ENCODE results near the gene BIRC7. TPM values are rescaled to one million over a fixed set of nuclear protein-coding genes. Genes with fewer than 3 reads are reported as not detected.

Gene BIRC7
- total RNA-seq, 2 experiments from 2014 or later, result 0.42 TPM; not detected in 1

DNA sequence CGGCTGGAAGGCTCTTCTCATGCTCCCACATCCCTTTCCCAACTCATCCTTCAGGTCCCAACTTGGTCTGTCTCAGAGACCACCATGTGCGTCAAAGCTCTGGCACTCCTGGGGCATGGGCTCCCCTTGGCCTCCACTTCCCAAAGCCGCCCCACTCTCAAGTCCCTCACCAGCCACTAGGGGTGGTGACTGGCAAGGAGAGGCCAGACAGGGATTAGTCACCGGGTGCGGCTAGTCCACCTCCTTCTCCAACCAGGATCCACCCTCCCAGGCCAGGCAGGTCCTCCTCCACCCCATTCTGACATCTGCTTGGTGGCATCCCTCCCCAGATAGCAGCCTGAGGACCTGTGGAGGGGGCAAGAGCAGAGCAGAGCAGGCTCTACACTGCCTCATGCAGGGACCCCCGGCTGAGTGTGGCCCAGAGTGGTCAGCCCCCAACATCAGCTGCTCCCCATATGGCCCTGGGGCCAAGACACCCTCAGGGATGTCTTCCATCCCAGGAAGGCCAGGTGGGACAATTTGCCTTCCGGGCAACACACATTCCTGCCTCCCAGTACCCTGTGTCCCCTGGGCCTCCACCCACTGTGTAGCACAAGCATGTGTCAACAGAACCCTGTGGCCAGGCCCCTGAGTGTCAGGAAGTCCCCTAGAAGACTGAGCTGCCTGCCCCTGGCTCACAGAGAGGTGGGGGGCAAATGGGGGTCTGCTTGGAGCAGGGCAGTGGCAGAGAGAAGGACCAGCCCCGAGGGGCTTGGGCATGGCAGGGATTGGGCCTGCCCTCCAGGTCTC lies 49.0 kb upstream of the BIRC7 start:
- no peaks in the 10 kb centered on the region for H3K36me3 ChIP-seq (ENCODE audit: insufficient read depth, low read length)
- H2AFZ ChIP-seq (ENCODE audit: low read length), result no peak overlapping the region
- intact Hi-C loops (cut with micrococcal nuclease; ENCODE audit: unreplicated experiment), result no loop called here
- no peaks in the 10 kb centered on the region for H3K9me2 ChIP-seq (ENCODE audit: insufficient read depth, low read length)
- no peak overlapping the region for H3K4me3 ChIP-seq (ENCODE audit: low read depth, low read length, poor library complexity, severe bottlenecking)
- H3K4me2 ChIP-seq (ENCODE audit: low read length), result no peak overlapping the region
- H3K27ac ChIP-seq (ENCODE audit: low read depth, low read length, poor library complexity, severe bottlenecking), result no peak overlapping the region
- no peaks in the 10 kb centered on the region for H3K9me3 ChIP-seq (ENCODE audit: low read length)
- no peaks in the 10 kb centered on the region for H4K20me1 ChIP-seq (ENCODE audit: insufficient read depth, low read length)
- H3K4me1 ChIP-seq (ENCODE audit: insufficient read depth, low read length, poor library complexity, severe bottlenecking), result no peaks in the 10 kb centered on the region
- BruUV-seq (replicated peaks), result no TSS peak
- DNase-seq (ENCODE audit: low spot score), result no peak
- TF ChIP-seq, protein P1, sequence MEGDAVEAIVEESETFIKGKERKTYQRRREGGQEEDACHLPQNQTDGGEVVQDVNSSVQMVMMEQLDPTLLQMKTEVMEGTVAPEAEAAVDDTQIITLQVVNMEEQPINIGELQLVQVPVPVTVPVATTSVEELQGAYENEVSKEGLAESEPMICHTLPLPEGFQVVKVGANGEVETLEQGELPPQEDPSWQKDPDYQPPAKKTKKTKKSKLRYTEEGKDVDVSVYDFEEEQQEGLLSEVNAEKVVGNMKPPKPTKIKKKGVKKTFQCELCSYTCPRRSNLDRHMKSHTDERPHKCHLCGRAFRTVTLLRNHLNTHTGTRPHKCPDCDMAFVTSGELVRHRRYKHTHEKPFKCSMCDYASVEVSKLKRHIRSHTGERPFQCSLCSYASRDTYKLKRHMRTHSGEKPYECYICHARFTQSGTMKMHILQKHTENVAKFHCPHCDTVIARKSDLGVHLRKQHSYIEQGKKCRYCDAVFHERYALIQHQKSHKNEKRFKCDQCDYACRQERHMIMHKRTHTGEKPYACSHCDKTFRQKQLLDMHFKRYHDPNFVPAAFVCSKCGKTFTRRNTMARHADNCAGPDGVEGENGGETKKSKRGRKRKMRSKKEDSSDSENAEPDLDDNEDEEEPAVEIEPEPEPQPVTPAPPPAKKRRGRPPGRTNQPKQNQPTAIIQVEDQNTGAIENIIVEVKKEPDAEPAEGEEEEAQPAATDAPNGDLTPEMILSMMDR (conservative IDR thresholded peaks at IDR 0.05; ENCODE audit: low read length), result no peak
- no peak for TF ChIP-seq EZH2phosphoT487 (IDR thresholded peaks at IDR 0.05; ENCODE audit: borderline replicate concordance, low read depth, low read length)
- ChIA-PET CTCF (ENCODE audit: unreplicated experiment) (no interaction called here), POLR2A (no interaction called here)
- H3K79me2 ChIP-seq (ENCODE audit: insufficient read depth, low read depth, low read length), result no peaks in the 10 kb centered on the region

DNA sequence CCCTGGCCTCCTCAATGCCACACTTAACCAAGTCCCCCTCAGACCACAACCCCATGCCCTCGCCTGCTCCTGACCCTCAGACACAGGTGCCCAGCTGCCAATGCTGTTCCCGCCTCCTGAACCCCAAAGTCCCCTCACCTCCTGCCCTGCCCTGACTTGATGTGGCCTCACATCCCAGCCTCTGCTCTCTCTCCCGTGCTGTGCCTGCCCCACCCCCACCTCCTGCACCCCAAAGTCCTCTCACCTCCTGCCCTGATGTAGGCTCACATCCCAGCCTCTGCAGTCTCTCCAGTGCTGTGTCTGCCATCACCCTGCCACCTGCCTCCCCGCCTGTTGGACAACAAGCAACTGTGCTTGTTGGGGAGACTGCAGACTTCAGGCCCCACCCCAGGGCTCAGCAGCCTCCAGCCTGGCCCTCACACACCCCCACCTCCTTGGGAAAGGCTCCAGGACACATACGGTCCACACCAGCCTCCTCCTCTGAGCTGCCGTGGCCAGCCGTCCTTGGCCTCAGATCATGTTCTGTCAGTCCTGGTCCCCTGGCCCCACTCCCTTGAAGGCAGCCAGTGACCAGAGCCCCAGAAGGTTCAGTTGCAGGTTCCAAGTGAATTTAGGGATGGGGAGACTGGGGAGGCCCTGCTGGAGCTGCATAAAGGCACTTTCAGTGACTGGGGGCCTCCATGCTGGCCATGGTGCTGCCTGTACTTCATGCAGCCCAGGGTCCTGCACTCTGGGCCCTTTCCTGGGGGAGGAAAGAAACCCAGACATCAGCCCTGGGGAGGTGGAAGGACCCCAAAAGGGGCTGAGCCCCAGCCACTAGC lies 48.2 kb upstream of the BIRC7 start:
- CTCF ChIA-PET (ENCODE audit: unreplicated experiment), result no interaction called here
- no peaks in the 10 kb centered on the region for H3K79me2 ChIP-seq (ENCODE audit: insufficient read depth, low read depth, low read length)
- TF ChIP-seq, protein P1 (conservative IDR thresholded peaks at IDR 0.05; ENCODE audit: low read length), result no peak
- no peak for TF ChIP-seq EZH2phosphoT487 (IDR thresholded peaks at IDR 0.05; ENCODE audit: borderline replicate concordance, low read depth, low read length)

DNA sequence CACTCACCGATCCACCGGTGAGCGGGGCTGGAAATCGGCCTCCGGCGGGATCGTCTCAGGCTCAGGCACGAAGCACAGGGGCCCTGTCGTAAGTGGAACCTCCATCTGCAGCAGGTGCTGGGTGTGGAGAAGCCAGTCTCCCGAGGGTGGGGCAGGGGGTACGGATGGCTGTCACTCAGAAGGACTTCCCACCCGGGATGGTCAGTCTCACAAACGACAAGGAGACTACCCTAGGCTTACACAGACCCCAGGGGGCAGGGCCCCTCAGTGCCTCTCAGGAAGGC lies 47.6 kb upstream of the BIRC7 start:
- Histone ChIP-seq H4K20me1 (ENCODE audit: insufficient read depth, low read length) (no peaks in the 10 kb centered on the region), H3K4me2 (ENCODE audit: low read length) (no peak overlapping the region), H3K9me3 (ENCODE audit: low read length) (no peaks in the 10 kb centered on the region), H3K36me3 (ENCODE audit: insufficient read depth, low read length) (no peaks in the 10 kb centered on the region), H2AFZ (ENCODE audit: low read length) (no peak overlapping the region), H3K4me1 (ENCODE audit: insufficient read depth, low read length, poor library complexity, severe bottlenecking) (no peaks in the 10 kb centered on the region), H3K79me2 (ENCODE audit: insufficient read depth, low read depth, low read length) (no peaks in the 10 kb centered on the region), H3K27ac (ENCODE audit: low read depth, low read length, poor library complexity, severe bottlenecking) (no peak overlapping the region), H3K9me2 (ENCODE audit: insufficient read depth, low read length) (no peaks in the 10 kb centered on the region), H3K4me3 (ENCODE audit: low read depth, low read length, poor library complexity, severe bottlenecking) (no peak overlapping the region)
- no peak for DNase-seq (ENCODE audit: low spot score)
- POLR2A ChIA-PET, result no interaction called here
- no peak for TF ChIP-seq EZH2phosphoT487 (IDR thresholded peaks at IDR 0.05; ENCODE audit: borderline replicate concordance, low read depth, low read length)
- TF ChIP-seq, protein P1 (conservative IDR thresholded peaks at IDR 0.05; ENCODE audit: low read length), result no peak
- intact Hi-C loops (cut with micrococcal nuclease; ENCODE audit: unreplicated experiment), result no loop called here
- BruUV-seq (replicated peaks), result no TSS peak
- CTCF ChIA-PET (ENCODE audit: unreplicated experiment), result no interaction called here

More for the DNA sequence above, 48.2 kb upstream of the BIRC7 start:
- no peaks in the 10 kb centered on the region for H3K4me1 ChIP-seq (ENCODE audit: insufficient read depth, low read length, poor library complexity, severe bottlenecking)
- no peaks in the 10 kb centered on the region for H3K36me3 ChIP-seq (ENCODE audit: insufficient read depth, low read length)
- H3K9me3 ChIP-seq (ENCODE audit: low read length), result no peaks in the 10 kb centered on the region
- H3K27ac ChIP-seq (ENCODE audit: low read depth, low read length, poor library complexity, severe bottlenecking), result no peak overlapping the region
- no peak overlapping the region for H2AFZ ChIP-seq (ENCODE audit: low read length)
- POLR2A ChIA-PET, result no interaction called here
- no peak overlapping the region for H3K4me2 ChIP-seq (ENCODE audit: low read length)
- no peak overlapping the region for H3K4me3 ChIP-seq (ENCODE audit: low read depth, low read length, poor library complexity, severe bottlenecking)
- no peak for DNase-seq (ENCODE audit: low spot score)
- H3K9me2 ChIP-seq (ENCODE audit: insufficient read depth, low read length), result no peaks in the 10 kb centered on the region
- no peaks in the 10 kb centered on the region for H4K20me1 ChIP-seq (ENCODE audit: insufficient read depth, low read length)
- no TSS peak for BruUV-seq (replicated peaks)
- intact Hi-C loops (cut with micrococcal nuclease; ENCODE audit: unreplicated experiment), result no loop called here

All from OCI-LY7 (cell line).